ENCODE data around the gene C2orf76. TPM values are rescaled to one million over a fixed set of nuclear protein-coding genes. Genes with fewer than 3 reads are reported as not detected.

The C2orf76 gene
- total and polyA plus RNA-seq, 4 donors, result 17.4 to 29.5 (median 21.3) TPM

GRCh38 chr2:119255760-119256581 lies 110.7 kb downstream of the C2orf76 start:
- peak in 2 of 6 donors; percentile 60 to 82 for DNase-seq (ENCODE audit: low read depth in 4 of 6, low spot score in 6 of 6)
- Histone ChIP-seq H3K27ac (ENCODE audit: low read depth, low read length) (no peak overlapping the region), H3K36me3 (ENCODE audit: control insufficient read depth, insufficient read depth, low read length) (no peaks in the 10 kb centered on the region), H3K9me3 (ENCODE audit: control insufficient read depth, insufficient read depth, low read length) (no peaks in the 10 kb centered on the region), H3K4me1 (ENCODE audit: control insufficient read depth, insufficient read depth, low read length) (peaks cover 26% of the 10 kb centered on the region), H3K4me3 (ENCODE audit: low read depth, low read length) (no peak overlapping the region), H3K27me3 (ENCODE audit: control insufficient read depth, insufficient read depth, low read length) (no peaks in the 10 kb centered on the region)
- WGBS (ENCODE audit: insufficient coverage), result 5% methylated on average over 5 of the region's 12 CpGs

DNA sequence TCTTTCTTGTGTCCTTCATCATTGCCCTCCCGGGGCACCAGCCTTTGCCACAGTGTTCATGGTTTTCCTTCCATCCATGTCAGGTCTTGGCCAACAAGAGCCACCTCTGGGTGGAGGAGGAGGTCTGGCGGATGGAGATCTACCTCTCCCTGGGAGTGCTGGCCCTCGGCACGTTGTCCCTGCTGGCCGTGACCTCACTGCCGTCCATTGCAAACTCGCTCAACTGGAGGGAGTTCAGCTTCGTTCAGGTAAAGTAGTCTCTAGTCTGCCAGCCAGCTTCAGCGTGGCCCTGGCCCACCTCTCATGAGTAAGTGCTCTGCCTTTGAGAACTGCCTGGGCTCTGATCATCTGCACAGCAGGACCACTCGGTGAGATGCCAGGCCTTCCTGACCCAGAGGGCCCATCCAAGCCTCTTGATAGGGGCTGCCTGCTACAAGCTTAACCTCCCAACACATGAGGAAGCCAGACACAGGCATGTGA lies 112.0 kb downstream of the C2orf76 start:
- H3K9me3 ChIP-seq (ENCODE audit: control insufficient read depth, insufficient read depth, low read length), result no peaks in the 10 kb centered on the region
- peaks cover 35% of the 10 kb centered on the region for H3K4me1 ChIP-seq (ENCODE audit: control insufficient read depth, insufficient read depth, low read length)
- DNase-seq (ENCODE audit: low read depth in 4 of 6, low spot score in 6 of 6), result no peak
- H3K27ac ChIP-seq (ENCODE audit: low read depth, low read length), result no peak overlapping the region
- no peaks in the 10 kb centered on the region for H3K27me3 ChIP-seq (ENCODE audit: control insufficient read depth, insufficient read depth, low read length)
- no peaks in the 10 kb centered on the region for H3K36me3 ChIP-seq (ENCODE audit: control insufficient read depth, insufficient read depth, low read length)
- H3K4me3 ChIP-seq (ENCODE audit: low read depth, low read length), result no peak overlapping the region
- 94% methylated on average over 9 of the region's 10 CpGs for WGBS (ENCODE audit: insufficient coverage)

- Histone ChIP-seq H3K27me3 (ENCODE audit: control insufficient read depth, insufficient read depth, low read length) (no peaks in the 10 kb centered on the region), H3K4me1 (ENCODE audit: control insufficient read depth, insufficient read depth, low read length) (peaks cover 29% of the 10 kb centered on the region), H3K27ac (ENCODE audit: low read depth, low read length) (no peak overlapping the region)
Measured at GRCh38 chr2:119253760-119254600, 112.7 kb downstream of the C2orf76 start.

DNA sequence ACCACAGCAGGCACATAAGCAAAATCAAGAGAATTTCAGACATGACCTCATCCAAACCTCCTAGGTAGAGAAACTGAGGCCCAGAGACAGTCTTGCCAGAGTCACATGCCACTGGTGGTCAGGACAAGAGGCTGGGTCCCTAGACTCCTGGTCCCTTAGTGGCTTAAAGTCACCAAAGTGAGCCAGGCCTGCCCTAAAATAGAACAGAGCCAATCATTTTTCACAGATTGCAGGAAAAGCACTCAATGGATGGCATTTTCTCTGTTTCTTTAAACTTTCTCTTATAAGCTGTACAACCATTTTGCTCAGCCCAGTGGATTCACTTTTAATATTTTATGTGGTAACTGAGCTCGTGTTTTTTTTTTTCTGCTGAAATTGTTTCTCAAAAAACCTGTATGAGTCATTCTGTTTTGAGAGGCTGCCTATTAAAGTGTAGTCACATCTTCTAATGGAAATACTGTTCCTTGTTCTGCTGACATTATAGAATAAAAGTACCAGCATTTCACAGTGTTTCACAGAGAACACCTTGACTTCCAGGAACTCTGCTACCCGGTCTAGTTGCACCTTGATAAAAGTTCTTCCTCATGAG lies 113.4 kb downstream of the C2orf76 start:
- H3K4me1 ChIP-seq (ENCODE audit: control insufficient read depth, insufficient read depth, low read length), result peaks cover 27% of the 10 kb centered on the region
- no peak overlapping the region for H3K27ac ChIP-seq (ENCODE audit: low read depth, low read length)
- WGBS (ENCODE audit: insufficient coverage), result no CpG with 5 or more reads among the region's 2 CpGs
- H3K4me3 ChIP-seq (ENCODE audit: low read depth, low read length), result no peak overlapping the region
- DNase-seq (ENCODE audit: low read depth in 4 of 6, low spot score in 6 of 6), result no peak
- H3K36me3 ChIP-seq (ENCODE audit: control insufficient read depth, insufficient read depth, low read length), result no peaks in the 10 kb centered on the region
- no peaks in the 10 kb centered on the region for H3K9me3 ChIP-seq (ENCODE audit: control insufficient read depth, insufficient read depth, low read length)
- H3K27me3 ChIP-seq (ENCODE audit: control insufficient read depth, insufficient read depth, low read length), result no peaks in the 10 kb centered on the region

More at GRCh38 chr2:119253760-119254600, 112.7 kb downstream of the C2orf76 start:
- WGBS (ENCODE audit: insufficient coverage), result 89% methylated on average over 13 of the region's 14 CpGs
- Histone ChIP-seq H3K36me3 (ENCODE audit: control insufficient read depth, insufficient read depth, low read length) (no peaks in the 10 kb centered on the region), H3K4me3 (ENCODE audit: low read depth, low read length) (no peak overlapping the region), H3K9me3 (ENCODE audit: control insufficient read depth, insufficient read depth, low read length) (no peaks in the 10 kb centered on the region)
- no peak for DNase-seq (ENCODE audit: low read depth in 4 of 6, low spot score in 6 of 6)

Other genes starting within 250 kb of the C2orf76 start
- under 1 TPM; 0.11 to 0.20 TPM for gene C1QL2, start 208.1 kb downstream of the C2orf76 start, total RNA-seq
- under 1 TPM; 0.48 to 0.74 TPM for gene C1QL2, start 208.1 kb downstream of the C2orf76 start, polyA plus RNA-seq (ENCODE audit: insufficient read length in 2 of 2)
- gene STEAP3, start 143.0 kb downstream of the C2orf76 start, total RNA-seq, result 1 to 10 TPM in 1 of 2 donors, under 1 TPM in 1; 0.94 to 7.0 TPM
- gene STEAP3, start 143.0 kb downstream of the C2orf76 start, polyA plus RNA-seq (ENCODE audit: insufficient read length in 2 of 2), result 1 to 10 TPM; 3.1 to 3.2 TPM
- 100 to 1,000 TPM; 134 to 232 TPM for gene DBI, start 143 bp upstream of the C2orf76 start, total RNA-seq
- gene DBI, start 143 bp upstream of the C2orf76 start, polyA plus RNA-seq (ENCODE audit: insufficient read length in 2 of 2), result 100 to 1,000 TPM; 785 to 887 TPM
- gene TMEM37, start 65.0 kb upstream of the C2orf76 start, total RNA-seq, result 1 to 10 TPM in 1 of 2 donors, under 1 TPM in 1; 0.69 to 3.4 TPM
- 1 to 10 TPM; 1.6 to 4.7 TPM for gene TMEM37, start 65.0 kb upstream of the C2orf76 start, polyA plus RNA-seq (ENCODE audit: insufficient read length in 2 of 2)
- under 1 TPM; 0.10 to 0.28 TPM for gene SCTR, start 157.6 kb upstream of the C2orf76 start, total RNA-seq
- 1 to 10 TPM; 1.6 to 1.8 TPM for gene SCTR, start 157.6 kb upstream of the C2orf76 start, polyA plus RNA-seq (ENCODE audit: insufficient read length in 2 of 2)
- 10 to 100 TPM; 12.8 to 15.3 TPM for gene CFAP221, start 177.6 kb upstream of the C2orf76 start, total RNA-seq
- 10 to 100 TPM; 16.2 to 20.3 TPM for gene CFAP221, start 177.6 kb upstream of the C2orf76 start, polyA plus RNA-seq (ENCODE audit: insufficient read length in 2 of 2)